Activated naive CD4-positive, alpha-beta T cell (primary cell): ENCODE results near the gene PTPN3.

ENCODE experiments used
- DNase-seq, 4 experiments: peaks; one replicate each; lab custom pipeline; 2025; lab: John Stamatoyannopoulos, UW

PTPN3 gene

GRCh38 chr9:109421026-109421970 is 76.8 kb downstream of the PTPN3 start:
- DNase-seq = no peak

- DNase-seq = no peak
Measured at GRCh38 chr9:109419531-109419930, 78.6 kb downstream of the PTPN3 start.

GRCh38 chr9:109418827-109419226 is 79.3 kb downstream of the PTPN3 start:
- no peak for DNase-seq

- no peak for DNase-seq
Measured at GRCh38 chr9:109417585-109418544, 80.2 kb downstream of the PTPN3 start.

- no peak for DNase-seq
Measured at GRCh38 chr9:109417054-109417453, 81.1 kb downstream of the PTPN3 start.

- no peak for DNase-seq
Measured at GRCh38 chr9:109416135-109416706, 81.9 kb downstream of the PTPN3 start.

GRCh38 chr9:109414125-109414785 is 83.9 kb downstream of the PTPN3 start:
- DNase-seq = no peak

- no peak for DNase-seq
Measured at GRCh38 chr9:109411798-109412352, 86.2 kb downstream of the PTPN3 start.

GRCh38 chr9:109411069-109411761 is 86.9 kb downstream of the PTPN3 start:
- DNase-seq = no peak

- no peak for DNase-seq
Measured at GRCh38 chr9:109409773-109410397, 88.2 kb downstream of the PTPN3 start.

GRCh38 chr9:109408759-109409462 is 89.2 kb downstream of the PTPN3 start:
- DNase-seq = no peak

GRCh38 chr9:109403766-109404320 is 94.3 kb downstream of the PTPN3 start:
- no peak for DNase-seq

- DNase-seq = no peak
Measured at GRCh38 chr9:109403116-109403515, 95.0 kb downstream of the PTPN3 start.

- DNase-seq = no peak
Measured at GRCh38 chr9:109401990-109402318, 96.2 kb downstream of the PTPN3 start.

- no peak for DNase-seq
Measured at GRCh38 chr9:109401169-109401989, 96.7 kb downstream of the PTPN3 start.

- no peak for DNase-seq
Measured at GRCh38 chr9:109399258-109399767, 98.8 kb downstream of the PTPN3 start.

GRCh38 chr9:109391176-109391575 is 106.9 kb downstream of the PTPN3 start:
- DNase-seq = no peak

GRCh38 chr9:109387856-109388255 is 110.3 kb downstream of the PTPN3 start:
- no peak for DNase-seq
